CD4-positive, alpha-beta T cell treated with Interleukin-6 for 4 hours (primary cell): ENCODE measurements around the gene TBCD.
"Not testable (repeated sequence)": the region's sequence is repeated elsewhere in the genome, so short reads cannot be mapped to it uniquely, and the experiment has no call there.

Experiments used
- DNase-seq: peaks from one replicate; pipeline ENCODE4 v3.0.0-alpha.2; 2020; ENCODE audit warnings: mixed read lengths

Gene TBCD

GRCh38 chr17:82960419-82961271 is 208.8 kb downstream of the TBCD start:
- DNase-seq, result no peak

- no peak for DNase-seq
These were observed 209.7 kb downstream of the TBCD start for GRCh38 chr17:82961366-82962162.

- DNase-seq, result no peak
These were observed 210.4 kb downstream of the TBCD start for GRCh38 chr17:82962163-82962720.

GRCh38 chr17:82963104-82963950 is 211.5 kb downstream of the TBCD start:
- peak; percentile 62 for DNase-seq

GRCh38 chr17:82964451-82964850 is 212.6 kb downstream of the TBCD start:
- DNase-seq, result not testable (repeated sequence)

GRCh38 chr17:82964851-82965341 is 213.0 kb downstream of the TBCD start:
- DNase-seq, result no peak

GRCh38 chr17:82965371-82965770 is 213.5 kb downstream of the TBCD start:
- no peak for DNase-seq

- DNase-seq, result no peak
These were observed 214.6 kb downstream of the TBCD start for GRCh38 chr17:82966415-82966814.

- DNase-seq, result no peak
These were observed 215.6 kb downstream of the TBCD start for GRCh38 chr17:82967268-82968032.

GRCh38 chr17:82968033-82968841 is 216.4 kb downstream of the TBCD start:
- DNase-seq, result not testable (repeated sequence)

GRCh38 chr17:82970067-82970466 is 218.2 kb downstream of the TBCD start:
- no peak for DNase-seq

- no peak for DNase-seq
These were observed 219.1 kb downstream of the TBCD start for GRCh38 chr17:82970818-82971590.

- no peak for DNase-seq
These were observed 221.0 kb downstream of the TBCD start for GRCh38 chr17:82972836-82973372.

GRCh38 chr17:82973456-82974135 is 221.7 kb downstream of the TBCD start:
- DNase-seq, result no peak

GRCh38 chr17:82974136-82974952 is 222.5 kb downstream of the TBCD start:
- DNase-seq, result no peak

GRCh38 chr17:82976982-82977488 is 225.2 kb downstream of the TBCD start:
- no peak for DNase-seq

GRCh38 chr17:82977606-82978005 is 225.7 kb downstream of the TBCD start:
- no peak for DNase-seq
